Measurements from ENCODE around the gene CFAP61.
"Not testable (repeated sequence)": the region's sequence is repeated elsewhere in the genome, so short reads cannot be mapped to it uniquely, and the experiment has no call there.

Gene CFAP61

DNA sequence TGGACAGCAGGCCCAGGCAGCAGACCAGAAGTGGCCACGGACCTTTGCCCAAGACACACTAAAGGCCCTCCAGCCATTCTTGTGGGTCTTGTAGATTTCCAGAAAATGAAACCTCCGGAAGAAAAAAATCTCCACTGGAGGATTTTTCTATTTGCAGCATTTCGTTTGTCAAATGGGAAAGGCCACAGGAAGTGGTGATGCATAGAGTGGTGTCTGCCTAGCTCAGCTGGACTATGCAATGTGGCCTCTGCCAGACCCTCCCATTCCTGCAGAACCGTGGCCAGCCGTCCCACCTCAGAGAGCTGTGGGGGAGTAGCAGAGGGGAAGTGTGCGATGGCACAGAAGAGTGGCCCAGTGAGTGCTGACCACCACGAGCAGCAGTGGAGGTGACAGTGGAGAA is 291.6 kb downstream of the CFAP61 start:
- no peak overlapping the region for H3K4me3 ChIP-seq (replicated peaks; ENCODE audit: low read depth, low read length)
- TF ChIP-seq, protein P1, sequence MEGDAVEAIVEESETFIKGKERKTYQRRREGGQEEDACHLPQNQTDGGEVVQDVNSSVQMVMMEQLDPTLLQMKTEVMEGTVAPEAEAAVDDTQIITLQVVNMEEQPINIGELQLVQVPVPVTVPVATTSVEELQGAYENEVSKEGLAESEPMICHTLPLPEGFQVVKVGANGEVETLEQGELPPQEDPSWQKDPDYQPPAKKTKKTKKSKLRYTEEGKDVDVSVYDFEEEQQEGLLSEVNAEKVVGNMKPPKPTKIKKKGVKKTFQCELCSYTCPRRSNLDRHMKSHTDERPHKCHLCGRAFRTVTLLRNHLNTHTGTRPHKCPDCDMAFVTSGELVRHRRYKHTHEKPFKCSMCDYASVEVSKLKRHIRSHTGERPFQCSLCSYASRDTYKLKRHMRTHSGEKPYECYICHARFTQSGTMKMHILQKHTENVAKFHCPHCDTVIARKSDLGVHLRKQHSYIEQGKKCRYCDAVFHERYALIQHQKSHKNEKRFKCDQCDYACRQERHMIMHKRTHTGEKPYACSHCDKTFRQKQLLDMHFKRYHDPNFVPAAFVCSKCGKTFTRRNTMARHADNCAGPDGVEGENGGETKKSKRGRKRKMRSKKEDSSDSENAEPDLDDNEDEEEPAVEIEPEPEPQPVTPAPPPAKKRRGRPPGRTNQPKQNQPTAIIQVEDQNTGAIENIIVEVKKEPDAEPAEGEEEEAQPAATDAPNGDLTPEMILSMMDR (IDR thresholded peaks at IDR 0.05; ENCODE audit: low read length, missing control alignments) = no peak
- no peak for DNase-seq (ENCODE audit: low read depth)

DNA sequence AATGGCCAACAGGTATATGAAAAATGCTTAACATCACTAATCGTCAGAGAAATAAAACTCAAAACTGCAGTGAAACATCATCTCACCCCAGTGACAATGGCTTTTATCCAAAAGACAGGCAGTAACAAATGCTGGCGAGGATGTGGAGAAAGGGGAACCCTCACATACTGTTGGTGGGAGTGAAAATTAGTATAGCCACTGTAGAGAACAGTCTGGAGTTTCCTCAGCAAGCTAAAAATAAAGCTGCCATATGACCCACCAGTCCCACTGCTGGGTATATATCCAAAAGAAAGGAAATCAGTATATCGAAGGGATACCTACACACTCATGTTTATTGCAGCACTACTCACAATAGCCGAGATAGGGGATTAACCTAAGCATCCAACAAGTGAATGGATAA is 292.1 kb downstream of the CFAP61 start:
- DNase-seq (ENCODE audit: low read depth) = no peak
- no peak overlapping the region for H3K4me3 ChIP-seq (replicated peaks; ENCODE audit: low read depth, low read length)
- TF ChIP-seq, protein P1 (IDR thresholded peaks at IDR 0.05; ENCODE audit: low read length, missing control alignments) = no peak

- H3K4me3 ChIP-seq (replicated peaks; ENCODE audit: low read depth, low read length) = no peak overlapping the region
- TF ChIP-seq, protein P1 (IDR thresholded peaks at IDR 0.05; ENCODE audit: low read length, missing control alignments) = no peak
- no peak for DNase-seq (ENCODE audit: low read depth)
These were observed 301.2 kb downstream of the CFAP61 start for GRCh38 chr20:20353576-20353975.

DNA sequence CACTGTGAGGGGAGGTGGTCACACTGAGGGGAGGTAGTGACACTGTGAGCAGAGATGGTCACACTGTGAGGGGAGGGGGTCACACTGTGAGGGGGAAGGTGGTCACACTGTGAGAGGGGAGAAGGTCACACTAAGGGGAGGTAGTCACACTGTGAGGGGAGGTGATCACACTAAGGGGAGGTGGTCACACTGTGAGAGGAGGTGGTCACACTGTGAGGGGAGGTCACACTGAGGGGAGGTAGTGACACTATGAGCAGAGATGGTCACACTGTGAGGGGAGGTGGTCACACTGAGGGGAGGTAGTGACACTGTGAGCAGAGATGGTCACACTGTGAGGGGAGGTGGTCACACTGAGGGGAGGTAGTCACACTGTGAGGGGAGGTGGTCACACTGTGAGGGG is 303.2 kb downstream of the CFAP61 start:
- not testable (repeated sequence) for H3K4me3 ChIP-seq (replicated peaks; ENCODE audit: low read depth, low read length); DNase-seq (ENCODE audit: low read depth)

DNA sequence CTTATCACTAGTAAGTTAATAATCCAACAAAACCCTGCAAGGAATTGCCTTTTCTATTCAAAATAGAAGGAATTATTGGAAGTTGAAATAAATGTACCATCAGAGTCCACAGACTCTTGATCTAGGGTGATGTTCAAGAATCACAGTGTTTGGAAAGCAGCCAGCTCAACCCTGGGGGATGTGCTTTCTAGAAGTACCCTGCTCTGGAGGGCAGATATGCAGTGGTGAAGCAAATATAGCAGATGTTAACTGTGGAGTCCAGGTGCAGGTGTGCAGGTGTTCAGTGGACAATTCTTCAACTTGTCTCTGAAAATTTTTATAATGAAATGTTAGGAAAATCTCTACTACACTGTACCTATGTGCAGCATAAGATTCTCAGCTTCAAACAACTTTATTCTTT is 306.5 kb downstream of the CFAP61 start:
- H3K4me3 ChIP-seq (replicated peaks; ENCODE audit: low read depth, low read length) = no peak overlapping the region
- TF ChIP-seq, protein P1 (IDR thresholded peaks at IDR 0.05; ENCODE audit: low read length, missing control alignments) = no peak
- DNase-seq (ENCODE audit: low read depth) = no peak

DNA sequence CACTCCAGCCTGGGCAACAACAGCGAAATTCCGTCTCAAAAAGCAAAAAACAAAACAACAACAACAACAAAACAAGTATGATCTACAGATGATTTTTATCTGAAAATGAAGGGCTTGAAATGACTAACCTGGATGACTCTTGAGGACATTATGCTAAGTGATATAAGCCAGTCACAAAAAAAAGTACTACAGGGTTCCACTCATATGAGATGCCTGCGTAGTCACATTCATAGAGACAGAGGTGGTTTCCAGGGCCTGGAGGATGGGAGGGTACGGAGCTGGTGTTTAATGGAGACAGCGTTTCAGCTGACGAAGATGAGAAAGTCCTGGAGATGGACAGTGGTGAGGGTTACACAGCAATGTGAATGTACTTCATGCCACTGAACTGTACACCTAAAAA is 307.3 kb downstream of the CFAP61 start:
- no peak for DNase-seq (ENCODE audit: low read depth)
- no peak overlapping the region for H3K4me3 ChIP-seq (replicated peaks; ENCODE audit: low read depth, low read length)
- TF ChIP-seq, protein P1 (IDR thresholded peaks at IDR 0.05; ENCODE audit: low read length, missing control alignments) = no peak

- TF ChIP-seq, protein P1 (IDR thresholded peaks at IDR 0.05; ENCODE audit: low read length, missing control alignments) = peak; percentile 84
- H3K4me3 ChIP-seq (replicated peaks; ENCODE audit: low read depth, low read length) = no peak overlapping the region
- DNase-seq (ENCODE audit: low read depth) = peak; percentile 69
These were observed 308.1 kb downstream of the CFAP61 start for GRCh38 chr20:20360464-20360863.

Measured in fibroblast of pulmonary artery (primary cell).